Transverse colon (tissue), 3 donors: Measurements from ENCODE around the gene CSNK1D.

ENCODE experiments used
- EP300 ChIP-seq: sonication (generic); formaldehyde crosslinking; IDR thresholded peaks from one replicate; pipeline ENCODE4 v1.6.1; 2017; ENCODE audit warnings: antibody characterized with exemption, low read depth
- POLR2A ChIP-seq: fragments of 450-650 bp; IDR thresholded peaks from one replicate; pipeline ENCODE4 v1.6.1; 2016; ENCODE audit warnings: antibody characterized with exemption, mild to moderate bottlenecking, moderate library complexity
- TF ChIP-seq, protein P1 (sequence below), 5 experiments: fragments of 200-600 bp in 3 of 5; fragments of 450-650 bp in 2 of 5; sonication (generic) in 3 of 5; IDR thresholded peaks; 1 replicate in 2 of 5; 2 replicates in 3 of 5; pipeline ENCODE4 v1.5.1; 2016 to 2017; ENCODE audit warnings: antibody characterized with exemption in 5 of 5, inconsistent platforms in 3 of 5, mild to moderate bottlenecking in 2 of 5, moderate library complexity in 1 of 5

DNA sequence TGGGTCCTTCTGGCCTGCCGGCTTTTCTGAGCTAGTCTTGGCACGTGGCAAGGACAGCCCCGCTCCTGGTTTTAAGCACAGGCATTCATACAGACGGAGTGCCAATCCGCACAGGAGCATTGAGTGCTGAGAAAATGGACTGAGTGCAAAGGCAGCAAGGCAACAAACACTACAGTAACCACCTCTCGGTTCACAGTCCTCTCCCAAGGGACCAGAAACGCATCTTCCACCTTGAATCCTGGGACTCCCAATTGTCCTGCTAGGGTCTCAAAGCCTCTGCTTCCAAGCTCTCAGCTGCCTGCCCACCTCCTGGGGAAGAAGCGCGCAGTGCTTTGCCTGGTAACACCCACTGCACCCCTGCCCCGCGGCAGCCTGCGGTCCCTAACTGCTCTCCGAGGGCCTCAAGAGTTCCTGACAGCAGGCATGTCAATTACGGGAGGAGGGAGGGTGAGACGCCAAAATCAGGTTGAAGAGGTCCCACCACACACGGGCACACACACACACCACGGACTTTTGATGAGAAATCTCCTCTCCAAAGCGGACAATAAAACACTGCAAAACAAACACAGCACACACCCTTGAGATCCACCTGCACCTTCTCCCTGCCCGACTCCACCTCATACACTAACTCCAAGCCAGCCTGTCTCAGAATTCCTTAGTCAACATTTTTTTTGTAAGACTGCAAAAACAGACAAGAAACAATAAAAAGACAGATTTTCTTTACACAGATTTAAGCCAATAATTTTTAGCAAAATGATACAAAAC, 29.7 kb downstream of the CSNK1D start:
- TF ChIP-seq, protein P1, sequence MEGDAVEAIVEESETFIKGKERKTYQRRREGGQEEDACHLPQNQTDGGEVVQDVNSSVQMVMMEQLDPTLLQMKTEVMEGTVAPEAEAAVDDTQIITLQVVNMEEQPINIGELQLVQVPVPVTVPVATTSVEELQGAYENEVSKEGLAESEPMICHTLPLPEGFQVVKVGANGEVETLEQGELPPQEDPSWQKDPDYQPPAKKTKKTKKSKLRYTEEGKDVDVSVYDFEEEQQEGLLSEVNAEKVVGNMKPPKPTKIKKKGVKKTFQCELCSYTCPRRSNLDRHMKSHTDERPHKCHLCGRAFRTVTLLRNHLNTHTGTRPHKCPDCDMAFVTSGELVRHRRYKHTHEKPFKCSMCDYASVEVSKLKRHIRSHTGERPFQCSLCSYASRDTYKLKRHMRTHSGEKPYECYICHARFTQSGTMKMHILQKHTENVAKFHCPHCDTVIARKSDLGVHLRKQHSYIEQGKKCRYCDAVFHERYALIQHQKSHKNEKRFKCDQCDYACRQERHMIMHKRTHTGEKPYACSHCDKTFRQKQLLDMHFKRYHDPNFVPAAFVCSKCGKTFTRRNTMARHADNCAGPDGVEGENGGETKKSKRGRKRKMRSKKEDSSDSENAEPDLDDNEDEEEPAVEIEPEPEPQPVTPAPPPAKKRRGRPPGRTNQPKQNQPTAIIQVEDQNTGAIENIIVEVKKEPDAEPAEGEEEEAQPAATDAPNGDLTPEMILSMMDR (IDR thresholded peaks at IDR 0.05) = no peak
- no peak for TF ChIP-seq POLR2A
- TF ChIP-seq EP300 = no peak
